Hematopoietic multipotent progenitor cell treated with erythropoietin and hydrocortisone succinate and interleukin-3 and kit ligand, for 17 days (in vitro differentiated cells): ENCODE measurements around the gene C2CD3.
"Not testable (repeated sequence)": the region's sequence is repeated elsewhere in the genome, so short reads cannot be mapped to it uniquely, and the experiment has no call there.

Source experiments
- DNase-seq: peaks from one replicate; pipeline ENCODE4 v3.0.0-alpha.2; 2015; ENCODE audit warnings: low spot score

C2CD3 gene

GRCh38 chr11:74063628-74064027, 107.2 kb downstream of the C2CD3 start:
- not testable (repeated sequence) for DNase-seq

DNA sequence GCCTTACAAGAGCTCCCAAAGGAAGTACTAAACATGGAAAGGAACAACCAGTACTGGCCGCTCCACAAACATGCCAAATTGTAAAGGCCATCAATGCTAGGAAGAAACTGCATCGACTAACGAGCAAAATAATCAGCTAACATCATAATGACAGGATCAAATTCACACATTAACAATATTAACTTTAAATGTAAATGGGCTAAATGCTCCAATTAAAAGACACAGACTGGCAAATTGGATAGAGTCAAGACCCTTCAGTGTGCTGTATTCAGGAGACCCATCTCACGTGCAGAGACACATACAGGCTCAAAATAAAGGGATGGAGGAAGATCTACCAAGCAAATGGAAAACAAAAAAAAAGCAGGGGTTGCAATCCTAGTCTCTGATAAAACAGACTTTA, 109.2 kb downstream of the C2CD3 start:
- DNase-seq, result not testable (repeated sequence)

DNA sequence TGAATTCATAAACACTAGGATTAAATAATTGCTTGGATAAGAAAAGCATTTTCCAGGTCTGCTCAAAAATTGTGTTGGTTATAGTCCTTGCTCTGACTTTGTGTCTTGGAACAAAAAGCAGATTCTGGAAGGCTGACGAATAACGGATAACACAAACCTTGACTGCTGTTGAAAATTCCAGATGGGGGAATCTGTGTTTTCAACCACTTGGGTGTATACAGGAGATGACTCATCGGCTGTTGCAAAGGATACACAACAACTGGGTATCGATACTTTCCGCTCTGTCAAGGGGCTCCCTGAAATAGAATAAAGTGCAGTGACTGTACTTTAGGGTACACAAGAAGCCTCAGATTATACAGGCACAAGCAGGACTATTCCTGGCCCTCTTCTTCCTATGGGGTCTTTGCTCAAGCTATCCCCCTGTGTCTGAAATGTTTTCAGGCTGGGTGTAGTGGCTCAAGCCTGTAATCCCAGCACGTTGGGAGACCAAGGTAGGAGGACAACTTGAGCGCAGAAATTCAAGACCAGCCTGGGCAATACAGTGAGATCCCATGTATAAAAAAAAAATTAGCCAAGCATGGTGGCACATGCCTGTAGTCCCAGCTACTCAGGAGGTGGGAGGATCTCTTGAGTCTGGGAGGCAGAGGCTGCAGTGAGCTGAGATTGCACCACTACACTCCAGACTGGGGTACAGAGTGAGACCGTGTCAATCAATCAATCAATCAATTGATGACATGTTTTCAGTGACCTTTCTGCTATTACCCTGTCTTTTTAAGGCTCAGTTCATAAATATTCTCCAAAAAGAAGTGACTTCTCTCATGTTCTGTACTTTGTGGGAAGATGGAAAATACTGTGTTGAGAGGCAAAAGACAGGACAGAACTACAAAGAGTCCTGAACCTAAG, 113.3 kb downstream of the C2CD3 start:
- no peak for DNase-seq

GRCh38 chr11:74055938-74056337, 114.9 kb downstream of the C2CD3 start:
- no peak for DNase-seq

DNA sequence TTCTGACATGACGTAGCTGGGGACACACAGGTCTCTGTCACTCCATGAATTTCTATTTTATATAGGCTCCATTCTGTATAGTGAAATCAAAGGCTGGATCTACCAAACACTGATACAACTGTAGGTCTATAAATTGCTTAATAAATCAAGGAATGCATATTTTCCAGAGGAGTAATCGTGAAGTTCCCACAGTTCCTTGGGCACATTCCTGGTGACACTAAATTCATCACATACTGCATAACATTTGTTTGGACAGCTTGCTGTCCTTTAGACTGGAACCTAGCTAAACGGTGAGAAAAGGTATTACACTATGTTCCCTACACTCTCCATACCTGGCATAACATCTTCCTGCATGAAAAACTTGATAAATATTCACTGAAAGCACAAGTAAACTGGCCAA, 120.3 kb downstream of the C2CD3 start:
- no peak for DNase-seq

- no peak for DNase-seq
Observed at GRCh38 chr11:74048993-74049392, 121.8 kb downstream of the C2CD3 start.

GRCh38 chr11:74044538-74044937, 126.3 kb downstream of the C2CD3 start:
- DNase-seq, result no peak

DNA sequence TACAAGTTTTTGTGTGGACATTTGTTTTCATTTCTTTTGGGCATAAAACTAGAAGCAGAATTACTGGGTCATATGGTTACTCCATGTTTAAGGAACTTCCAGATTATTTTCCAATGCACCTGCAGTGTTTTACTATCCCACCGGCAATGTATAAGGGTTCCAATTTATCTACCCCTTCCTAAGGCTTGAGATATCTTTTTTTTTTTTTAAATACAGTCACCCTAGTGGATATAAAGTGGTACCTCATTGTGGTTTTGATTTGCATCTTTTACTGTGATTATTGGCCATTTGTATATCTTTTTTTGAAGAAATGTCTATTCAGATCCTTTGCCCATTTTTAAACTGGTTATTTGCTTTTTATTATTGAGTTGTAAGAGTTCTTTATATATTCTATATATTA, 127.4 kb downstream of the C2CD3 start:
- DNase-seq, result no peak

GRCh38 chr11:74037309-74037708, 133.5 kb downstream of the C2CD3 start:
- no peak for DNase-seq

DNA sequence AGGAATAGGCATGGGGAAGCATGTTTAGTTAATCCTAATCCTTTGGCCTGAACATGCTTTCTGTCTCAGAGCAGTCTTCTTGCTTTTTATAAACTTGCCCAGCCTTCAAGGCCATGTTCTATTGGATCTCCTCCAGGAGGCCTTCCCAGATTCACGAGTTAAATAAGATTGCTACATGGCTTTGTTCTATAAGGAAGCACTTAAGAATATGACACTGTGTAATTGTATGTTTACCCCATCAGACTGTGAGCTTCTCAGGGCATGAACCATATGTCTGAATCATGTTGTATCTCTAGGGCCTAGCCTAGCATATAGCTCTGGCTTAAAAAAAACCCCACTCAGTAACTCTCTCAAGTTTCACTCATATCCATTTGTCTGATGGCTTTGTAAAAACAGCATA, 135.5 kb downstream of the C2CD3 start:
- no peak for DNase-seq

DNA sequence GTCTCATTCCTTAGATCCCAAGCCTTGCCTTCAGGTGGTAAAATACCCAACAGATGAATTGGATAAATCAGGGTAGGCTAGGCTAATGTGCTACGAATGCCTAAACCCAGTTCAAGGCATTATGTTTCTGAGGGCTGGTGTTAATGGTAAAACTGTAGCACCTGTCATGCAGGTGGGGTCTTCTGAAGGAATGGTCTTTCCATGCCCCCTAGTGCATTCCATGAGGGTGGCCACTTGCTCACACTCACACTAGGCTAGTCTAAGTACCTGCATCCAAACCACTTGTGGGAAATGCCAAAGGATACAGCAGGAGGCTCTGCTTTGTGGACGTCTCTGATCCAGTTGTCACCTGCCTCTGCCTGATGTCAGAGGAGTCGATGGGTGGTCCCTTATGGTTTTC, 137.8 kb downstream of the C2CD3 start:
- DNase-seq, result peak; percentile 39

- DNase-seq, result no peak
Observed at GRCh38 chr11:74030723-74031676, 139.8 kb downstream of the C2CD3 start.

GRCh38 chr11:74025467-74026166, 145.2 kb downstream of the C2CD3 start:
- no peak for DNase-seq

DNA sequence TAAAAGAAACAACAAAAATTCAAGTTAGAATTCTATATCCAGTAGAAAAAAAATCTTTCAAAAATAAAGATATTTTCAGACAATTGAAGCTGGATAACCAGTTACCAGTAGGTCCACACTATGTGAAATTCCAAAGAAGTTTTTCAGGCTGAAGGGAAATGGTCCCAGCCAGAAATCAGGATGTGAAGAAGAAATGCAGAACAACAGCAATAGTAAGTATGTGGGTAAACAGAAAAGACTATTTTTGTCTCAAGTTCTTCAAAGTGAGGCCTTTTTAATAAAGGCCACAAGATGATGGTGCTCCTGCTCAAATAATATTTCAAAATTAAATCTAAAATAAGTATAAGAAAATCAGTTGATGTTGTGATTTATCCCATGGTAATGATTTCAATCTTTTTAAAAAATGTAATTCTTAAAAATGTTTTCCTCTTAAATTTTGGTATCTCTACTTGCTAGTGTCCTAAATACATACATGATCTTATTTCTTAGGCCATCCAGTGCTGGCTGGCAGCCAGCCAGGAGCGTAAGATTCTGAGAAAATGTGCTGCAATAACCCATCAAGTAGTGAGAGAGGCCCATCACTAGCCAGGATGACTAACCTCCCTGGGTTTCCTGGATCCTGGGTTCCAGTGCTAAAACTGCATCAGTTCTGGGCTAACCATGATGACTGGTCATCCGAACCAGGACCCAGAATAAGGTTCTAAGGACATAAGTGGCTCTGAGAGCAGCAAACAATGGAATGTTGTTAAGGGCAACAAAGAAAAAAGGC, 146.4 kb downstream of the C2CD3 start:
- DNase-seq, result peak; percentile 78

GRCh38 chr11:74023276-74023675, 147.5 kb downstream of the C2CD3 start:
- no peak for DNase-seq

DNA sequence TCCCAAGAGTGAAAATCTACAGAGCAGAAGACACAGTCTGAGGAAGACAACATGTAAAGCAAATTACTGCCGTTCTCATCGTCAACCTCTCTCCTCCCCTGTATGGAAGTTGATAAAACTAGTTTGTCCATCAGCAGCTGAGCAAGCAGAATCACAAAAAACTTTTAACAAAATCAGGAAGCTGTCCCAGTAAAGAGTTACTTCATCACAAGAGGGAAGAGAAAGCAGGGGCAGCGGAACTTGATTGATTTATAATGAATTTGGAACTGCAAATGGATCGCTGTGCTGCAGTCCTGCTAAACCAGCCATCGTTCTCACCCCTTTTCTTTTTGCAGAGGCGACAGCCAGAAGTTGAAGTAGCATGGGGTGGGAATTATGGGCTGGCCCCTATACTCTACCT, 148.3 kb downstream of the C2CD3 start:
- no peak for DNase-seq

GRCh38 chr11:74021998-74022397, 148.8 kb downstream of the C2CD3 start:
- no peak for DNase-seq

- DNase-seq, result no peak
Observed at GRCh38 chr11:74020539-74020938, 150.3 kb downstream of the C2CD3 start.

- no peak for DNase-seq
Observed at GRCh38 chr11:74019860-74020259, 150.9 kb downstream of the C2CD3 start.

DNA sequence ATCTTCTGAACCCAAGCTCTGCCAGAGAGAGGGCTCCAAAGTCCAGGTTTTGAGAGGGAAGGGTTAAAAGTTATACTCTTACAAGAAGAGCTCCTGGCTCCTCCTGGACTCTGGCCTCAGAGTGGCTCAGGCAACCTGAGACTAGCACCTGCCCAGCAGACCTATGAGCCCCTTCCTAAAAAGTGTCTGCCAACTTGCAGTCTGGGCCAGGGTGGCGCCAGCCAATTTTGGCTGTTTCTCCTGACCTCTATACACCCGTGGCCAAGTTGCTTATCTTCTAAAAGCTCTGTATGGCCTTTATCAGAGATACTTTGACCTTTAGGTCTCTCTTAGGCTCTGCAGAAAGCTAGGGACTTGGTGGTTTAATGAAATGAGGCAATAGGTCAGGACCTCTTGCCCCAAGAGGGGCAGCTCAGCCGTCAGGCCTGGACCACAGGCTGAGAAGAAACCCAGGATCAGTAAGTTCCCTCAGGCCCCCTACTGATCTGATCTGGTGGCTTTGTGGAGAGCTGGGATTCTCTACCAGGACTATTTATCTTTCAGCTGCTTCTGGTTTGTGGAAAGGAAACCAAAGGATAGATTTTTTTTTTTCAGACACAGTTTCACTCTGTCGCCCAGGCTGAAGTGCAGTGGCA, 151.6 kb downstream of the C2CD3 start:
- DNase-seq, result peak; percentile 32
